NCI-H1092 (cell line): ENCODE results near the gene SMIM20.
"Not testable (repeated sequence)": the region's sequence is repeated elsewhere in the genome, so short reads cannot be mapped to it uniquely, and the experiment has no call there.

Experiments
- DNase-seq: peaks from one replicate; lab custom pipeline; 2025; lab: John Stamatoyannopoulos, UW

SMIM20 gene

DNA sequence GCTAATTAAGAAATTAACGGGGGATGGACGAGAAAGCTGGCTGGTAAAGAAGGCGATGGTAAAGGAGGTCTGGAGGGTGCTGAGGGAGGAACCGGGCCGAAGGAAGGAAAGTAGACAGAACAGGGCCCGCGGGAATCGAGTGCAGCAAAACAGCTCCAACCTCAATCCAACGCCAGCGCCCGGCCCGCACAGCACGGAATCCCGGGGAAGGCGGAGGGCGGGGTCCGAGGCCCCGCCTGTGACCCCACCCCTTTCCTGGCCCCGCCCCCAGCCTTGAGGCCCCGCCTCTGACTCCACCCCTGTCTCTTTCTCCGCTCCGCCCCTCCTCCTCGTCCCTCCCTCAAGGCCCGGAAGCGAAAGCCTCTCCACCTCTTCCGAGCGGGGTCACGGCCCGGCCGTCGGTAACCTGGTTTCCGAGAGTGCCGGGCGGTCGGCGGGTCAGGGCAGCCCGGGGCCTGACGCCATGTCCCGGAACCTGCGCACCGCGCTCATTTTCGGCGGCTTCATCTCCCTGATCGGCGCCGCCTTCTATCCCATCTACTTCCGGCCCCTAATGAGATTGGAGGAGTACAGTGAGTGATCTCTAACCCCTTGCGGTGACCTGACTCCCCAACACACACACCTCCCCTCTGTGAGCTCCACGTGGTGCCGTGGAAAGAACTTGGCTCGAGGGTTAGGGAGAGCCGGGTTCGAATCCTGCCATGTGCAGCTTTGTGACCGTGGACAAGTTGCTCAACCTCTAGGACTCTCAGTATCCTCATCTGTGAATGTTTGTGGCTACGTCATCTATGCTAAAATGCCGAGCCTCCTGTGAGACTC, at the start of gene SMIM20:
Gene SMIM20, plus strand, starts transcription at position 370 of the 819 bp plus-strand sequence. Its CDS starts 94 bp downstream, at position 464.
- DNase-seq, result peak; percentile 82

DNA sequence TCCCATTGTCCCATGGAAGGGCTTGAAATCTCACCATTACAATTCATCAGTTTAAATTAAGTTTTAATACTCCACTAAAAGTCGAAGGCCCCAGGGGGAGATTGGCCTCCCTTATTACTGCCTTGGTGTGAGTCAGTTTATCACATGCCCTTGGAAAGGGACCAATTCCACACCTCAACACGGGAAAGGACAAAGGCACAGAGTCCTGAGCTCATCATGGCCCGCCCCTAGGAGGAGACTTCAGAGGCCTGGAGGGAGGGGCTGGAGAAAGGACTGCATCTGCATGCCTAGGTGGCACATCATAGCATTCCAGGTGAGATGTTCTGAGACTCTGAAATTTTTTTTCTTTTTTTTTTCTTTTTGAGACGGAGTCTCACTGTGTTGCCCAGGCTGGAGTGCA, 48.4 kb upstream of the SMIM20 start:
- DNase-seq, result no peak

DNA sequence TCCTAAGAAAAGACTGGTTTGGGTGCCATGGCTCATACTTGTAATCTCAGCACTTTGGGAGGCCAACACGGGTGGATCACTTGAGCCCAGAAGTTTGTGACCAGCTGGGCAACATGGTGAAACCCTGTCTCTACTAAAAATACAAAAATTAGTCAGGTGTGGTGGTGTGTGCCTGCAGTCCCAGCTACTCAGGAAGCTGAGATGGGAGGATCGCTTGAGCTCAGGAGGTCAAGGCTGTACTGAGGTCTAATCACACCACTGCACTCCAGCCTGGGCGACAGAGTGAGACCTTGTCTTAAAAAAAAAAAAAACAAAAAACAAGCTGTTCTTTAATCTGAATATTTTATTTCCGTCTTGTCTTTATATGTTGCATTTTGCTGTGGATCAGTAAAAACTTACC, 47.6 kb upstream of the SMIM20 start:
- DNase-seq, result not testable (repeated sequence)

DNA sequence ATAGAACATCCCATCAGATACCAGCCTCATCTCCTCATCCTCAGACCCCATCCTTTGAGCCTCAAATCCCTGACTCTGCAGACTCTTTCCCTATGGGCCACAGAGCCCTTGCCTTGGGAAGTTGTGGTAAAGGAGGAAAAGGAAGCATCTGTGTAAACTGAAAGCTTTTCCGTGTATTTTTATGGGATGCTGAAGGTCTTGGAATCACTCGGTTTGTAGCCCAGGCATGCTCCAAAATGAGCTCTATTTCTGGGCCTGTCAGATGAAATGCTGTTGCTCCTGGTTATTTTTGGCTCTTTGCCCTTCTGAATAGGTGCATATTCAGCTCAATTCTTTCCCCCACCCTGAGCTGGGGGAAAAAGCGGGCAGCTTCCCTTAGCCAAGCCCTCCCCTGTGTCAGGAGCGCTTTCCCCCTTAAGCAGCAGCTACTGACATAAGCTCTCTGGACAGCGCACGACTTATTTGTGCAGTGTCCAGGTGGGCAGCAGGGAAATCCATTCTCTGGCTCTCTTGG, 46.2 kb upstream of the SMIM20 start:
- DNase-seq, result no peak

DNA sequence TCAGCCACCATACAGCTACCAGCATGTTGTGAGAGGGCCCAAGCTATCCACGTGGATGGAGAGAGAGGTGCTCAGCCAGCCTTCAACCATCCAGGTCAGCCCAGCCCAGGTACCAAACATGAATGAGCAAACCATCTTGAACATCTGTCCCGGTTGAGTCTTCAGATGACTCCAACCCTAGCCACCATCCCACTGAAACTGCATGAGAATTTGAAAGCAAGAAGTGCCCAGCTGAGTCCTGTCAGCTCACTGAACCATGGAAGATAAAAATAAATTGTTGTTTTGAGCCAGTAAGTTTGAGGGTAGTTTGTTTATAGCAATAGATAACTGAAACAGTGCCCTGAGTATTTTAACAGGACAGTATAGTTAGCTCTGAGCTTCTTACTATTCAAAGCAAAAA, 43.9 kb upstream of the SMIM20 start:
- DNase-seq, result no peak

DNA sequence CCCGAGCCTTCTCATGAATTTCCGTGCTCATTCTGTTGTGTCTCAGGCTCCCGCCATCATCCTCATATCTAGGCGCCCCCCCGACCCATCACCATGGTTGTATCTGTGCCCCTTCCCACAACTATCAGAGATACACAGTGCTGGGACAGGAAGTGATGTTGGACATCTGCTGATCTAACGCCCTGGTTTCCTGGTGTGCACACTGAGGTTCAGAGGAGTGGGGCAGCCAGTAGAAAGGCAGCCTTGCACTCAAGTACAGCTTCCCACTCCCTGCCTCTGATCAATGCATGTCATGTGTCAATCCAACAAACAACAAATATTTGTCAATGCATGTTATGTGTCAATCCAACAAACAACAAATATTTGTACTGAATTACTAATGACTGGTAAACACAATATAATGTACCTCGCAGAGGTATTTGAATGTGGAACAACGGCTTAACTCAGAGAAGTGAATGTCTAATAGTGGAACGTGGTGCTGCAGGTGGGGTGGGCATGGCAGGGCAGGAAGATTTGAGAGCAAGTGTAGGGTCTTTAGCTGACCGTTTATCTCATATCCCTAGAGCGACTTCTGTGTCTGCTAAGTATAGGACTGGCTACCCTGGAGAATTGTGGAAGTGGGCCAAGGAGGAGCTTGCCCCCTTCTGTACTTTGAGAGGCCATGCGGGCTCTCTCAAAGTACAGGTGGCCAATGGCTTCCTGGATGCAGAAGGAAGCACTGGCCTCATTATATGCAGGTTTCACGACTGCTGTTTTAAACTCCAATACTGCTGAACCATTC, 41.0 kb upstream of the SMIM20 start:
- DNase-seq, result no peak

DNA sequence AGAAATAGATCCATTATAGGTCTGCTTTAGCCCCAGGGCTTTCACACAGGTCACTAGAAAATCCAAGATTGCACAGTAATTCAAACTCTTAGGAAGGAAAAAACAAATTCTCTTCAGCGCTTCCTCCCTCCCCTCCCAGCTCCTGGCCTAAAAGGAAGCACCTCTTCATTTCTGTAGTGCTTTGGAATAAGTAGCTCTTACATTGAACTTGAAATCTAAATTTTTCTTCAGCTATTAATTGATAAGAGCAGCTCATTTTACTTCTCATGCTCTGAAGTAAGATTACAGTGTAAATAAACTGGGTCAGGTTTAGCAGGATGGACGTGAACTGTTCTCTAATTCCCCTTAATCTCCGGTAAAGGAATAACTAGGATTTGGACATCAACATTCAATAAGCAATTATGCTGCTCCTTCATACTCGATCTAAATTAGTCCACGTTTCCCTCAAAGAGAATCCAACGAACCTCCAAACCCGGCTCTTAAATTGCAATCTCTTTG, 40.3 kb upstream of the SMIM20 start:
- no peak for DNase-seq

DNA sequence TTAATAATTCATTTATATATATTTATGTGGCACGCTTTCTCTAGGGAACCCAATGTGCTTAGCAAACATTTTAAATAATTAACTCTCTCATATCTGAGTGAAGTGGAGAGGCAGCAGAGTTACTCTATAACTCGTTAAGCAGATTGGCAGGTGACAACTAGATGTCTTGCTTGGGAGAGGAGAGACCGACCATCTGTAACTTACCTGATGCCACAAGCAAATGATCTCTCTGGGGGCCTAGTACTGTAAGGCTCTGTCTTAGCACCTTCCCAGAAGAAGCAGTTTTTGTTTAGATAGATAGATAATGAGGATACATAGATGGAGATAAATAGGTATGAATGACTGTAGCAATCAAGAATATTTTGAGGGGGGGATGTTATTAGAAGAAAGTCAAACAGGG, 39.4 kb upstream of the SMIM20 start:
- no peak for DNase-seq

DNA sequence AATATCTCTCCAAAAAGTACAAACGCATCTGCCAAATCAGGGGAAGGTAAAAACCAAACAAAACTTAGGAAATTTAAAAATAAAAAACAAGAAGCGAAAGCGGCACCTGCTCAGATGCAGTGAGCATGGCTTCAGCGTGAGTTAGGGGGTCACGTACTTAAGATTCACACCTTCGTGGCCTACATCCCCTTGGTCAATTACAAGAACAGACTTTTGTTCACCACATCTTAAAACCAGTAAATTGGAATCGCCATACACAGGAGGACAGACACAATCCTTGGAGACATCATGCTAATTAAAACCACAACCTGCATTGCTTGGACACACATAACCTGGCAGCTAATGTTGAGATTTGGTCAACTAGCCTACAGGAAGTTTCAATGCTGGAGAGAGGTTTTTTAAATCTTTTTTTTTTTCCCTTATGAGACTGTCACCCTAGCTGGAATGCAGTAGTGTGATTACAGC, 38.7 kb upstream of the SMIM20 start:
- no peak for DNase-seq

DNA sequence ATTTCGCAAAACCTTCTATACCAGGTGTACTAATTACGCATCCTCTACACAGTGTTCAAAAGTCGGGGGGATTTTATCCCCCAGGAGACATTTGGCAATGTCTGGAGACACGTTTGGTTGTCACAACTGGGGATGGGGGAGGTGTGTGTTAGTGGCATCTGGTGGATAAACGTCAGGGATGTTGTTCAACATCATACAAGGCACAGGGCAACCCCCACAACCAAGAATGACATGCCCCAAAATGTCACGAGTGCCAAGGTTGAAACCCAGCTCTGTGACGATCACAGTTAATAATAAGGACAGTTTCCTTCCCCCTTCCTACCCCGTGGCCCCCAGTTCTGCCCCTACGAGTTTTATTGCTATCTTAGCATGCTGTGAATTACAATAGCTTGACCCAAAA, 35.3 kb upstream of the SMIM20 start:
- no peak for DNase-seq

DNA sequence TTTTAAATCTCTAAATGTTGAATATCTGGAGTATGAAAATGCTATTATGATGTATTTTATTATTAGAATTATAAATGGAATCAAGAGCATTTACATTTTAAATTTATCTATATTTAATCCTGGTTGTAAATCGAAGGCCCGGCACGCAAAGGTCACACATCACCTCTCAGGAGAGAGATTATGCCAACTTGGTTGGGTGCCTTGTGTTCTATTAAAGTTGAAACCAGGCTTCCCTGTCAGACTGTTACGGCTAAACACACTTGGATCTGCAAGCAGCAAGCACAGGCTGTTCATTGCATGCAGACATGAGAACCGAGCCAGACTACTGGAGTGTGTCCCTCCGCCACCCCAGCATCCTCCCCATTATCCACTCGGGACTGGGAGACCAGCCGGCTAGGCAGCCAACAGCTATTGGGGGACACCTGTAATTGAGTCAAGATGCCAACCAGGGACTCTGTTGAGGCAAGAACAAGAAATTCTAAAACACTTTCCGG, 34.9 kb upstream of the SMIM20 start:
- no peak for DNase-seq

DNA sequence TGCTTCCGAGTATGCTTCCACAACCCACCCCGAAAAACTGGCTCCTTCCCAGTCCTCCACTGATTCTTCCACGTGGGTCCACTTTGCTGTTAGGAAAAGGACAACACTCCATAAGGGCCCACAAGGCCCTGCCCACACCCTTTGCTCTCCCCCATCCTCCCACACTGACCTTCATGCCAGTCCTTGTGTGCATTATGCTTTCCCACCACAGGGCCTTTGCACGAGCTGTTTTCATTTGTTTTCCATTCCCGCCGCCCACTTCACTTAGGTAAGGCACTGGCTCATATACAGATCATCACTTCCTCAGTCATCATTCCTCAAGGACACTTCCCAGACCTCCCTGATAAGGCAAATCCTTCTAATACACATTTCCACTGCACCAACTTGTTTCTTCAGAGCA, 34.4 kb upstream of the SMIM20 start:
- no peak for DNase-seq

DNA sequence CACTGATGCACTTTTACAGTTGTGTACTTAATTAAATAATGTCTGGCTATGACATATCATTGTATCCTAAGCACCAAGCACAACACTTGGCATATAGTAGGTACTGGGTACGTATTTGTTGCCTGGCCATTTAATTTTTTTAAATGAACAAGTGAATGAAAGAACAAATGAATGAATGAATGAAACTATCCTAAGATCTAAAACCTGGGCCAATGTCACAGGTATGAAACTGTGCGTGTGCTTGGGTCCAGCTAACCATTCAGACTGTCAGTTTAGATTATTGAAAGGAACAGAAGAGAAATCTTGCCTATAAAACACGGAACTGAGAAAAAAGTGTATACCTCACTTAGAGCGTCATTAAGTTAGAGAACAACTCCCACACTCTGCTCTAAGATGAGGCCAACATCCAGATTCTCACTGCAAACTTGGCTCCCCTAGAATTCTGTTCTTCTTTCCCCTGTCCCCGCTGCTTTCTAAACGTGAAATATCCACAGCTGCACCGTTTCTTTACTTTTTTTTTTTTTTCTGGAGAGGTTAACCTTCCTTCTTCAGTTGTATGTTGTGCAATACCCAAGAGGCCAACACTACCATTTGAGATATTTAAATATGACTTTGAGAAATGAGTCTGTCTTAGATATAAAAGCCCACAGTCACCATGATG, 33.9 kb upstream of the SMIM20 start:
- DNase-seq, result no peak

DNA sequence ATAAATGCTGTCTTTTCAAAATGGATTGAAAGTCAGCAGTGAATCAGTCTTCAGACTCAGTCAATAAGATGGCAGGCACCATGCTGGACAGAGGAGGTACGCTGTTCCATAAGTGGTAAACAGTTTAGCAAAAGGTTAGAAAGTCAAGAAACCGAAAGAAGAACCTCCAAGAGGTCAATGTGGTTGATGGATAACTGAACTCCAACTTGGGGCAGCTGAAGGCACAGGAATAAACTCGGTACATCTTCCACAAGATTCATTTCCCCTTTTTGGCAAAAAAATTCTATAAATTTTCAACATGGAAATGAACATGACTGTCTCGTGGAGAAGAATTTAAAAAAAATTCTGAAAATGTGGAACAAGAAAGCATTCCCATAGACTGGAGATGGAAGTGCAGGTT, 32.8 kb upstream of the SMIM20 start:
- DNase-seq, result no peak

DNA sequence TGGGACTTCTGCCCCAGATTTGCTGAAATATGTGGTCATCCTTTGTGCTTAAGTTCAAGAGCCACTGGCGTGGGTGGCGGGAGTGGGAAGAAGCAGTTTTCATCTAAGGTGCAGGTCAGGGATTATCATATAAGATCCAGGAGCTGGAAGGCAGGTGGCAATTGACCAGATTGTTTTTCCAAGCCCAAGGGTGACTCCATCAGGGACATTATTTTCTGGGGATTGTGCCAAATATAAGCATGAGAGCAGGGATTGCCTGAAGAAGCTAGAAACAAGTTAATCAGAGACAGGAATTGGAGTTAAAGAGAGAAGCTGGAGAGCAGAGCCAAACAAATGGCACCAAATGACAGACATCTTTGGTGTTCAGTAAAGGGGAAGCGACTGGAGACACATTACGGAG, 31.8 kb upstream of the SMIM20 start:
- DNase-seq, result peak; percentile 33

DNA sequence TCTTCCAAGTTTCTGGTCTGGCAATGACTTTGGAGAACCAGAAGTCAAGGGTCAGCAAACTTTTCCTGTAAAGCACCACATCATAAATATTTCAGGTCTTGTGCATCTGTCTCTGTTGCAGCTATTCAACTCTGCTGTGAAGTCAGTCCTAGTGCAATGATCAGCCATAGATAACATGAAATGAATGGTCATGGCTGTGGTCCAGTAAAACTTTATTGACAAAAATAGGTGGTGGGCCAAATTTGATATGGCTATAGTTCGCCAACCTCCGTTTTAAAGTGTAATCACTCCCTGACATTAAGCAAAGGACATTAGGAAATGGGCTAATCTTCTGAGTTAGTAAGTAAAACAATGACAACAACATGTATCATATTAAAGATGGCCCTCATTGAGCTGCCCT, 30.5 kb upstream of the SMIM20 start:
- DNase-seq, result no peak

DNA sequence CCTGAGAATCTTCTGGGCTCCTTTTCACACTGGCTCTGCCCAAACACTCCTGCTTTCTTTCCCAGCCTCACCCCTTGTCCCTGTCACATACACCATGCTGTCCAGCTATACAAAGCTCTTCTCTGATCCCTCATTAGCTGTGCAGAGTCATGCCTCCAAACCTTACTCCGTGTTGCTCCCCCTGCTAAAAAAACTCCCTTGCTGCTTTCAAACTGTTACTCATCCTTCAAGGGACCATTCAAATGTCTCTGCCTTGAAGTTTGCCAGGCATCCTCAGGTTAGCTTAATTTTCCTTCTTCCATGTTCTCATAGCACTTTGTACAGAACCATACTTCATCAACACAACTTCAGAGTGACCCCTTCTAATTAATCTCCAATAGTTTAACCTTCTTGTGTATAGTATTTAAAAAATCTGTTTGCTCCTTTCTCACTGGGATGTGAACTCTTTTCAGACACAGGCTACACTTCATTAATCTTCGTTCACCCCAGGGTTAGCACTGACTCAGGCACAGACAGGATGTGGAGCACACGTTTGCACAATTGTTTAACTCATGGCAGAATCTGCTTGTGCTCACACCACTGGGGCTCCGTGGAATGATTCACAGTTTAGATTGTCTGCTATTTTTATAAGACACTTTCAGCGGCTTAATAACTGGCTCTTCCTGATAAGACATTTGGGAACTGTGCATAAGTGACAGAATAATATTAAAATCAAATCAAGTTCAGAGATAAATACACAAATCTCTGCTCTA, 29.8 kb upstream of the SMIM20 start:
- no peak for DNase-seq

DNA sequence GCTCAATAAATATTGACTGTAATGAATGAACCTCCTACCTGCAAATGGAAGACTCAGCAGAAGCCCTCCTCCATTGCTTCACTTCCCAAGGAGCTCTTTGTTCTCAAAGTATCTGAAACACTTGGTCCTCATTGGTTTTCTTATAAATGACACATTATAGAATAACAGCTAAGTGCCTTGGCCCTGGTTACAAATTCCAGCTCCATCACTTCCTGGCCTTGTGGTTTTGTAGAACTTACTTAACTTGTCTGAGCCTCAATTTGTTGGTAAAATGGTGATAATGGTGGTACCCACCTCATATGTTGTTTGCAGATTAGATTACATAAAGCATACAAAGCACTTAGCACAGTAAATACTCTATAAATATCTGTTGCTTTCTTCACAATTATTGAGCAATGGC, 25.2 kb upstream of the SMIM20 start:
- no peak for DNase-seq

DNA sequence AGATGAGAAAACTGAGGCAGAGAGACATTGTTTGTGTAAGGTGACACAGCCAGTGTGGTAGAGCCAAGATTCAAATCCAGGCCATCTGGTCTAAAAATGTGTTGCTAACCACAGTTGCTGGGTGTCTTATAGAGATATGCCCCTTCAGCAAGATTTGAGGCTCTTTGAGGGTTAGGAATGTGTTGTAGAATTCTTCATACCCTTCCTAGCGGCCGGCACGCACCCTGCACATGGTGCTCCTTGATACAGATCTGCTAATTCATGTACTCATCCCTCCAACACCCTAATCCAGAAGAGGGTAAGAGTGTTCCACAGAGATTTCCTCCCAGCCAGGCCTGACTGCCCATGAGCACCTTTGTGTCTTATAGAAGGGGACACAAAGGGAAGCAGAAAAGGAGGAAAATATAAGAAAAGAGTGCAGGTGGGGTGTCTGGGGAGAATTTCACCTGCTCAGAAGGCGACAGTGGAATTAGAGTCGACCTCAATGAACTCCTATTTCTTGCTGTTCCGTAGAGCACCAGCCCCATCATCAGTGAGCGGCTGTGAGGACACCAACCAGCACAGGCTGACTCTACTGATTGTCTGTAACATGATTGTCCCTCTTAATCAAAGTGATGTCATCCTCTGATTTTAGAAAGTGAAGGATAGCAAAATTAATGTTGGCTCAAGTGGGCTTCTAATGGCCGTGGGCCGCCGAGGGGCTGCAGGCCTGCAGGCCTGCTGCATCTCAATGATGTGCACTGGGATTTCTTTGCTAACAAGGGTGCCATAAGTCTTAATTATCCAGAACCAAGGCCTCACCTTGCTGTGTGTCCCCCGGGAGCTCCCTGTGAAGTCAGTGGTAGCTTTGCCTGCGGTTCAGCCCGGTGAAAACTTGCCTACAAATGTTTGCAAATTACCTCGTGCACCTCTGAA, 24.2 kb upstream of the SMIM20 start:
- DNase-seq, result no peak
